Smooth muscle cell (in vitro differentiated cells): ENCODE measurements around the gene PROCA1. TPM values are rescaled to one million over a fixed set of nuclear protein-coding genes. Genes with fewer than 3 reads are reported as not detected.

Experiments
- DNase-seq: peaks from one replicate; lab custom pipeline; 2025; ENCODE audit not compliant: unreplicated experiment; lab: John Stamatoyannopoulos, UW
- H2AFZ ChIP-seq: fragments of 200-600 bp; sonication (generic); 2 replicates; pipeline ENCODE4 v1.6.0; 2016; ENCODE audit warnings: antibody characterized with exemption, low read depth, mild to moderate bottlenecking
- H3F3A ChIP-seq: fragments of 200-600 bp; sonication (generic); 2 replicates; pipeline ENCODE4 v1.6.0; 2017; ENCODE audit warnings: antibody characterized with exemption, low read depth
- H3K27ac ChIP-seq: fragments of 200-600 bp; sonication (generic); 2 replicates; pipeline ENCODE4 v1.5.1; 2016; ENCODE audit warnings: low read depth, mild to moderate bottlenecking
- H3K27me3 ChIP-seq: fragments of 200-600 bp; sonication (generic); 2 replicates; pipeline ENCODE4 v1.6.1; 2016; ENCODE audit warnings: low read depth, mild to moderate bottlenecking
- H3K36me3 ChIP-seq: fragments of 200-600 bp; sonication (generic); 2 replicates; pipeline ENCODE4 v1.5.1; 2016; ENCODE audit warnings: low read depth
- H3K4me1 ChIP-seq: fragments of 200-600 bp; sonication (generic); 2 replicates; pipeline ENCODE4 v1.5.1; 2016; ENCODE audit warnings: low read depth
- H3K4me2 ChIP-seq: fragments of 200-600 bp; sonication (generic); 2 replicates; pipeline ENCODE4 v1.6.0; 2016; ENCODE audit warnings: mild to moderate bottlenecking
- H3K4me3 ChIP-seq: fragments of 200-600 bp; sonication (generic); 2 replicates; pipeline ENCODE4 v1.5.1; 2016; ENCODE audit warnings: mild to moderate bottlenecking
- H3K79me2 ChIP-seq: fragments of 200-600 bp; sonication (generic); 2 replicates; pipeline ENCODE4 v1.6.0; 2016; ENCODE audit warnings: low read depth, mild to moderate bottlenecking
- H3K9ac ChIP-seq: fragments of 200-600 bp; sonication (generic); 2 replicates; pipeline ENCODE4 v1.6.0; 2016; ENCODE audit warnings: low read depth
- H3K9me3 ChIP-seq: fragments of 200-600 bp; sonication (generic); replicated peaks from 2 replicates; pipeline ENCODE4 v1.5.1; 2016; ENCODE audit warnings: low read depth
- H4K20me1 ChIP-seq: fragments of 200-600 bp; sonication (generic); 2 replicates; pipeline ENCODE4 v1.6.0; 2016; ENCODE audit warnings: low read depth
- CTCF ChIP-seq: fragments of 200-600 bp; sonication (generic); IDR thresholded peaks from 2 replicates; pipeline ENCODE4 v1.5.1; 2017; ENCODE audit warnings: borderline replicate concordance, mild to moderate bottlenecking, antibody characterized with exemption; ENCODE audit not compliant: insufficient read depth, poor library complexity, severe bottlenecking
- WGBS: methylation state at CpG from one replicate; pipeline ENCODE4 v1.1.7; 2016; ENCODE audit warnings: low lambda C conversion rate; 5-methylcytosine and 5-hydroxymethylcytosine counted together
- polyA plus RNA-seq: library from polyadenylated mRNA; unstranded; fragments of >200 nt; fragmentation: Nextera tagmentation; extraction: Ambion mirVana; gene quantifications from 2 replicates; pipeline ENCODE4 v1.2.1, GENCODE V29; 2016
- total RNA-seq: library from RNA; depleted of rRNA; stranded (reverse); fragments of >200 nt; gene quantifications from 2 replicates; pipeline ENCODE4 v1.2.3, GENCODE V29; 2014

PROCA1 gene
- total and polyA plus RNA-seq, 2 experiments from 2014 or later: 3.0 TPM

- H3K4me1 ChIP-seq: peaks cover 10% of the 10 kb centered on the region
- no peaks in the 10 kb centered on the region for H4K20me1 ChIP-seq
- no peaks in the 10 kb centered on the region for H3K27me3 ChIP-seq
- H3K9me3 ChIP-seq: no peaks in the 10 kb centered on the region
- DNase-seq: no peak
- H3K4me2 ChIP-seq: no peak overlapping the region
- H3K79me2 ChIP-seq: no peaks in the 10 kb centered on the region
- H3F3A ChIP-seq: no peaks in the 10 kb centered on the region
- H3K27ac ChIP-seq: no peak overlapping the region
- H3K4me3 ChIP-seq: no peak overlapping the region
- no peak overlapping the region for H2AFZ ChIP-seq
- no peak for TF ChIP-seq CTCF
- H3K36me3 ChIP-seq: peaks cover 6% of the 10 kb centered on the region
- WGBS: 96% methylated on average over 10 of the region's 10 CpGs
- H3K9ac ChIP-seq: no peak overlapping the region
Measured at GRCh38 chr17:28702026-28702751, 9.5 kb downstream of the PROCA1 start.

GRCh38 chr17:28700830-28701492 is 10.7 kb downstream of the PROCA1 start:
- Histone ChIP-seq H3K27me3 (no peaks in the 10 kb centered on the region), H3K79me2 (no peaks in the 10 kb centered on the region), H3K4me3 (no peak overlapping the region), H3K36me3 (peaks cover 9% of the 10 kb centered on the region), H3K4me1 (peaks cover 10% of the 10 kb centered on the region), H3F3A (no peaks in the 10 kb centered on the region), H3K4me2 (no peak overlapping the region), H2AFZ (no peak overlapping the region), H3K9ac (no peak overlapping the region), H3K27ac (no peak overlapping the region), H3K9me3 (no peaks in the 10 kb centered on the region), H4K20me1 (no peaks in the 10 kb centered on the region)
- no peak for TF ChIP-seq CTCF
- DNase-seq: no peak
- 98% methylated on average over 10 of the region's 10 CpGs for WGBS

- Histone ChIP-seq H3K79me2 (no peaks in the 10 kb centered on the region), H3K4me2 (no peak overlapping the region), H3K4me1 (peaks cover 10% of the 10 kb centered on the region), H2AFZ (no peak overlapping the region), H3F3A (no peaks in the 10 kb centered on the region), H3K27ac (no peak overlapping the region), H3K4me3 (no peak overlapping the region), H3K9ac (no peak overlapping the region), H3K9me3 (no peaks in the 10 kb centered on the region), H3K27me3 (no peaks in the 10 kb centered on the region), H3K36me3 (peaks cover 9% of the 10 kb centered on the region), H4K20me1 (no peaks in the 10 kb centered on the region)
- DNase-seq: no peak
- over 99% methylated on average over 8 of the region's 8 CpGs for WGBS
- TF ChIP-seq CTCF: no peak
Measured at GRCh38 chr17:28700278-28700677, 11.4 kb downstream of the PROCA1 start.
